ENCODE measurements around the gene SYNE4.

SYNE4 gene

DNA sequence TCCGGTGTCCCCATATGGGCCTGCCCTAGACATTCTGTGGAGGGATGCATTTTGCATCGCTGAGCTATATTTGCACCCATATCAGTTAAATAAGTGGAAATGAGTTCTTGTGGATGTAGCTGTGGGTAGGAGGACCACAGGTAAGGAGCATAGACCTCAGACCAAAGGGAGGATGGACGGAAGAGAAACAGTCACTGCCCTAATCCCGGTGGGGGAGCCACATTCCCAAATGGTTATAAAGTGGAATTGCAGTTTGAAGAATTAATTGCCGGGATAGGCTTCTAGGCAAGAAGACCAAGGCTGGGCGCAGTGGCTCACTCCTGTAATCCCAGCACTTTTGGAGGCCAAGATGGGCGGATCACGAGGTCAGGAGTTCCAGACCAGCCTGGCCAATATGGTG is 11.8 kb downstream of the SYNE4 start:
- H3K9ac ChIP-seq (ENCODE audit: low read length) = no peak overlapping the region
- H3K27me3 ChIP-seq (ENCODE audit: control insufficient read depth, insufficient read depth, low read length) = no peaks in the 10 kb centered on the region

DNA sequence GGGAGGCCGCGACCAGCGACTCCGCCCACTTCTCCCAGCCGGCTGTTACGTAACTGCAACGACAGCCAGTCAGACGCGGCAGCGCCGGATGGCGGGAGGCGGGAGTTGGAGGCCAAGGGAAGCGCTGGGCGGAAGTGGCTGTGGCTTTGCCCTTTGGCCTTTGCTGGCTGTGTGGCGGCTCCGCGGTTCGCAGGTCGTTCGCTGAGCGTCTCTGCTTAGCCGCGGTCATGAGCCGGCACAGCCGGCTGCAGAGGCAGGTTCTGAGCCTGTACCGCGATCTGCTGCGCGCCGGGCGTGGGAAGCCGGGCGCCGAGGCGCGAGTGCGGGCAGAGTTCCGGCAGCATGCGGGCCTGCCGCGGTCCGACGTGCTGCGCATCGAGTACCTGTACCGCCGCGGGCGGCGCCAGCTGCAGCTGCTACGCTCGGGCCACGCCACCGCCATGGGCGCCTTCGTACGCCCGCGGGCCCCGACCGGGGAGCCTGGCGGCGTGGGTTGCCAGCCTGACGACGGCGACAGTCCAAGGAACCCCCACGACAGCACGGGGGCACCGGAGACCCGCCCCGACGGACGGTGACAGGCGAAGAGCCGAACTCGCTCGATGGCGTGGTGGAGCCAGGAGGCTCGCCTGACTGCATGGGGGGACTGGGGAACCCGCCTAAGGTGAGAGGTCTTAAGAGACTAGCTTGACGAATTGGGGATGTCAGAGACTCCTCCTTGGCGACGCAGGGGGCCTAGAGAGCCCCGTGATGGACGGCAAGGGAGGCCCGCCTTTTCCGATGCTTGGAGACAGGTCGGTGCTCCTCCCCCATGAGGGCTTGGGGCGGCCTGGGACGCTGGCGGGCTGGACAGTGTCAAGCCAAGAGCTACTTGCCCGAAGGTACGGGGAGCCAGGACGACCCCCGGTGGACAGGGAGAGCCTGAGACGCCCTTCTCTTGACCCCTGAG is 13.3 kb downstream of the SYNE4 start, which contains the start of gene SDHAF1:
Gene SDHAF1, plus strand, starts transcription at position 141 of the 946 bp plus-strand sequence. Its CDS starts 87 bp downstream, at position 228.
- H3K27me3 ChIP-seq (ENCODE audit: control insufficient read depth, insufficient read depth, low read length) = peaks cover 6% of the 10 kb centered on the region; the same call in 1 of the 2 replicates
- H3K9me3 ChIP-seq (ENCODE audit: control insufficient read depth, insufficient read depth, low read depth, low read length) = no peaks in the 10 kb centered on the region
- no peak within 1 kb of the TSS for H3K27ac ChIP-seq (ENCODE audit: low read depth, low read length)
- H3K4me3 ChIP-seq (ENCODE audit: low read depth, low read length) = peak within 1 kb of the TSS; percentile 80
- 0 out of 2 replicates have a peak, but pooled peaks cover 3% of the 10 kb centered on the region for H3K36me3 ChIP-seq (ENCODE audit: control insufficient read depth, insufficient read depth, low read length)
- H3K9ac ChIP-seq (ENCODE audit: low read length) = peak within 1 kb of the TSS; percentile 75
- peaks cover 6% of the 10 kb centered on the region for H3K4me1 ChIP-seq (ENCODE audit: control insufficient read depth, insufficient read depth, low read length)

More for the DNA sequence above, 11.8 kb downstream of the SYNE4 start:
- Histone ChIP-seq H3K4me3 (ENCODE audit: low read depth, low read length) (no peak overlapping the region), H3K4me1 (ENCODE audit: control insufficient read depth, insufficient read depth, low read length) (peaks cover 6% of the 10 kb centered on the region), H3K27ac (ENCODE audit: low read depth, low read length) (no peak overlapping the region), H3K36me3 (ENCODE audit: control insufficient read depth, insufficient read depth, low read length) (peaks cover 12% of the 10 kb centered on the region; the same call in 1 of the 2 replicates), H3K9me3 (ENCODE audit: control insufficient read depth, insufficient read depth, low read depth, low read length) (no peaks in the 10 kb centered on the region)

DNA sequence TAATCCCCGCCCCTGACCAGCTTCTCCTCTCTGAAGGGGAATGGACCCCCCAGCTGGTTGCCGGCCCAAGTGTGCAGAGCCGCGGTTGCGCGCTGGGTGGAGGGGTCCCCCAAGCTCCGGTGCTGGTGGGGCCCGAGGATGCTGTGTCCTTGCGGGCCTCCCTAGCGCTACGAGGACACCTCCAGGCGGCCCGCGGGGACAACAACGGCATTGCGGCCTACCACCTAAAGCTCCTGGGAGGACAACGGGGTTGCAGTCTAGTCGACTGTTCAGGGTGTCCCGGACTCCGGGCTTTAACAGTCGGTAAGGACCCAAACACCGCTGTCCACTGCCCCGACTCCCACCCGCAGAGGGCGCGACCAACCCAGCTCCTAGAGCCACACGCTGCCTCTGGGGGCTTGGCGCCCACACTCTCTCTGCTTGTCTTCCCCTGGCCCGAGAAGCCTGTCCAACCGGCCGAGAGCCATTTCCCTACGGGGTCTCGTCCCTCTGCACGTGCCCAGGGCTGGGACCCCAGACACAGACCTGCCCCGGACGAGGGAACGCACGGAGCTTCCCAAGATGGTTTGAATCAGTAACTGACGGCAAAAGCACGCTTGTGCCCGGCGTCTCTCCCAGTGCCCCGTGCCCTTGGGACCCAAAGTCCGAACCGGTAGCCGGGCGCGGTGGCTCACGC is 14.6 kb downstream of the SYNE4 start:
- peaks cover 4% of the 10 kb centered on the region; the same call in 1 of the 2 replicates for H3K4me1 ChIP-seq (ENCODE audit: control insufficient read depth, insufficient read depth, low read length)
- no peaks in the 10 kb centered on the region for H3K9me3 ChIP-seq (ENCODE audit: control insufficient read depth, insufficient read depth, low read depth, low read length)
- no peaks in the 10 kb centered on the region for H3K36me3 ChIP-seq (ENCODE audit: control insufficient read depth, insufficient read depth, low read length)
- peaks cover 10% of the 10 kb centered on the region; the same call in 1 of the 2 replicates for H3K27me3 ChIP-seq (ENCODE audit: control insufficient read depth, insufficient read depth, low read length)
- no peak overlapping the region for H3K9ac ChIP-seq (ENCODE audit: low read length)
- H3K4me3 ChIP-seq (ENCODE audit: low read depth, low read length) = no peak overlapping the region
- H3K27ac ChIP-seq (ENCODE audit: low read depth, low read length) = no peak overlapping the region

DNA sequence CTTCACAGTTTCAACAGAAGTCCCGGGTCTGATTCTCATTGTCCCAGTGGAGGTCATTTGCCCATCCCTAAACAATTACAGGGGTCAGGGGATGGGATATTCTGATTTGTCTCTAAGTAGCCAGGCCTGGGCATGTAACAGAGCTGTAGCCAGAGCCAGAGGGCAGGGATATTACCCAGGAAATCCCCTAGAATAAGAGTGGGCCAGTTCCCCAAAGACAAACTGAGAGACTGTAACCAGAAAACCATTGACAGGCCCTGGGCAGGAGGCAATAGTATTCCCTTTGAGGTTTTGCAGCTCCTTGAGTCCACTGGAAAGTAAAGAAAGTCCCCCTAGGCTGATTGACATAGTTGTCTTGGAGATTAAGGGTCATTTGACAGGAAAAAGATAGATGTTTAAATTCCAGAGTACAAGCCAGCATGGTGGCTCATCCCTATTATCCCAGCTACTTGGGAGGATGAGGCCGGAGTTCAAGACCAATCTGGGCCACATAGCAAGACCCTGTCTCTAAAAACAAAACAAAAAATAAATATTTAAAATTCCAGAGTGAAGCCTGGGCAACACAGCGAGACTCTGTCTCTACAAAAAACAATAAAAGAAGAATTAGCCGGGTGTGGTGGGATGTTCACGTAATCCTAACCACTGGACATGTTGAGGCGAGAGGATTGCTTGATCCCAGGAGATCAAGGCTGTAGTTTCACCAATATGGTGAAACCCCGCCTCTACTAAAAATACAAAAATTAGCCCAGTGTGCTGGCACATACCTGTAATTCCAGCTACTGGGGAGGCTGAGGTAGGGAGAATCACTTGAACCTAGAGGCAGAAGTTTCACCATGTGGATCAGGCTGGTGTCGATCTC is 15.5 kb downstream of the SYNE4 start:
- Histone ChIP-seq H3K4me1 (ENCODE audit: control insufficient read depth, insufficient read depth, low read length) (peaks cover 4% of the 10 kb centered on the region; the same call in 1 of the 2 replicates), H3K4me3 (ENCODE audit: low read depth, low read length) (no peak overlapping the region), H3K9me3 (ENCODE audit: control insufficient read depth, insufficient read depth, low read depth, low read length) (peaks cover 5% of the 10 kb centered on the region; the same call in 1 of the 2 replicates), H3K27ac (ENCODE audit: low read depth, low read length) (no peak overlapping the region), H3K9ac (ENCODE audit: low read length) (no peak overlapping the region), H3K27me3 (ENCODE audit: control insufficient read depth, insufficient read depth, low read length) (peaks cover 12% of the 10 kb centered on the region; the same call in 1 of the 2 replicates), H3K36me3 (ENCODE audit: control insufficient read depth, insufficient read depth, low read length) (no peaks in the 10 kb centered on the region)

DNA sequence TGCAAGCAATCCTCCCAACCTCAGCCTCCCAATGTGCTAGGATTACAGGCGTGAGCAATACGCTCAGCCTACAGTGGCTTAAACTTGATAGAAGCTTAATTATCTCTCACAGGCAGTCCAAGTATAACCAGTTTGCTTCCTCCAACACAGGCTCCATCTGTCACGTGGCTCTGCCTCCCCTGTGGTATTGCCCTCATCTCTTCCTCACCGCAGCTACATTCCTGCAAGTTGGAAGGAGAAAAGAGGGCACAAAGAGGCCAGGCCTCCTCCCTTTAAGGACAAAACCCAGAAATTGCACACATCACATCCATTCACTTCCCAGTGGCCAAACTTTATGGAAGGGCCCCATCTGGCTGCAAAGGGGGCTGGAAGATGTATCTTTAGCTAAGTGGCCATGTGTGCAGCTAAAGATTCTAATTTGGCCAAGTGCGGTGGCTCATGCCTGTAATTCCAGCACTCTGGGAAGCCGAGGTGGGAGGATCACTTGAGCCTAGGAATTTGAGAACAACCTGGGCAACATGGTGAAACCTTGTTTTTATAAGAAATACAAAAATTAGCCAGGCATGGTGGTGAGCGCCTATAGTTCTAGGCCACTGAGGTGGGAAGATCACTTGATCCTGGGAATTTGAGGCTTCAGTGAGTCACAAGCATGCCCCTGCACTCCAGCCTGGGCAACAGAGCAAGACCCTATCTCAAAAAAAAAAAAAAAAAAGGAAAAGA is 16.7 kb downstream of the SYNE4 start:
- Histone ChIP-seq H3K9ac (ENCODE audit: low read length) (no peak overlapping the region), H3K4me3 (ENCODE audit: low read depth, low read length) (no peak overlapping the region), H3K9me3 (ENCODE audit: control insufficient read depth, insufficient read depth, low read depth, low read length) (peaks cover 5% of the 10 kb centered on the region; the same call in 1 of the 2 replicates), H3K27ac (ENCODE audit: low read depth, low read length) (no peak overlapping the region), H3K27me3 (ENCODE audit: control insufficient read depth, insufficient read depth, low read length) (peaks cover 15% of the 10 kb centered on the region; the same call in 1 of the 2 replicates), H3K4me1 (ENCODE audit: control insufficient read depth, insufficient read depth, low read length) (peaks cover 4% of the 10 kb centered on the region; the same call in 1 of the 2 replicates), H3K36me3 (ENCODE audit: control insufficient read depth, insufficient read depth, low read length) (no peaks in the 10 kb centered on the region)

DNA sequence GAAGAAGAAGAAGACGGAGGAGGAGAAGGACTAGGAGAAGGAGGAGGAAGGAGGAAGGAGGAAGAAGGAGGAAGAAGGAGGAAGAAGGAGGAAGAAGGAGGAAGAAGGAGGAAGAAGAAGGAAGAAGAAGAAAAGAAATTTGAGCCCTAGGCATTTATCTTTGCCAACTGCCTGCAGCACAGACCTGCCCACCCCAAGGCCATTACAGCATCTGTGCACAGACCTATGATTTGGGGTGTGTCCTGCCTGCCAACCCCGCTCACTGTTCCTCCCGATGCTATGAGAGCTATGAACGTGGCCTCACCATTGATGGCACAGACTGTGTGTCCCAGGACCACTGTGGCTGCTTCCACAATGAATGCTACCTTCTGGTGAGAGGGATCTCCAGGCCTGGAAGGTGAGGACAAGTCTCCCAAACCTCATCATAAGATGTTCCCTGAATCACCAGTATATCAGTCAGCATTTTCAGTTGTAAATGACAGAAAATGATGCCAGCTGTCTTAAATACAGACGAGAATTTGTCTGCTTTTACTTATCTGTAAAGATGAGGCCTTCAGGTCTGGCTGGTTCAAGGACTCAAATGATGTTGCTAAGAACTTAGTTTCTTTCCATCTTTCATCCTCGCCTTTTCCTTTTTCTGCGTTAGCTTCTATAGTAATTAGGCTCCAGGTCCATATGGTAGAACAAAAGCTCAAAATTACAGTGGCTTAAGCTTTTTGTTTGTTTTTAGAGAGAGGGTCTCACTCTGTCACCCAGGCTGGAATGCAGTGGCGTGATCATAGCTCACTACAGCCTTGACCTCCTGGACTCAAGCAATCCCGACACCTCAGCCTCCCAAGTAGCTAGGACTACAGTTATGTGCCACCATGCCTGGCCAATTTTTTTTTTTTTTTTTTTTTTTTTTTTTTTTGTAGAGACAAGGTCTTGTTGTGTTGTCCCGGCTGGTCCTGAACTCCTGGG is 17.6 kb downstream of the SYNE4 start:
- Histone ChIP-seq H3K4me3 (ENCODE audit: low read depth, low read length) (no peak overlapping the region), H3K27me3 (ENCODE audit: control insufficient read depth, insufficient read depth, low read length) (peaks cover 23% of the 10 kb centered on the region), H3K4me1 (ENCODE audit: control insufficient read depth, insufficient read depth, low read length) (peaks cover 4% of the 10 kb centered on the region; the same call in 1 of the 2 replicates), H3K9me3 (ENCODE audit: control insufficient read depth, insufficient read depth, low read depth, low read length) (peaks cover 5% of the 10 kb centered on the region; the same call in 1 of the 2 replicates), H3K27ac (ENCODE audit: low read depth, low read length) (no peak overlapping the region), H3K9ac (ENCODE audit: low read length) (no peak overlapping the region), H3K36me3 (ENCODE audit: control insufficient read depth, insufficient read depth, low read length) (no peaks in the 10 kb centered on the region)

DNA sequence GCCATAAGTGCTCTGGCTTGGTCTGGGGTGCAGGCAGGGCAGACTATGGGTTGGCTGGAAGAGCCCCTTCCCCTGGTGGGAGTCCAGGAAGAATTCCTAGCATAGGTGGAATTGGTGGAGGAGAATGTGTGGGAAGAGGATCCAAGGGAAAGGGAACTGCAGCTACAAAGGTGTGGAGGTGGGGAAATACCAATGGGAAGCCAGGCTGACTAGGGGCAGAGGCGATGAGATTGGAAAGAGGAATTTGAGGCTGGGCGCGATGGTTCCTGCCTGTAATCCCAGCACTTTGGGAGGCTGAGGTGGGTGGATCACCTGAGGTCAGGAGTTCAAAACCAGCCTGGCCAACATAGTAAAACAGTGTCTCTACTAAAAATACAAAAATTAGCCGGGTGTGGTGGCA is 18.5 kb downstream of the SYNE4 start:
- Histone ChIP-seq H3K36me3 (ENCODE audit: control insufficient read depth, insufficient read depth, low read length) (no peaks in the 10 kb centered on the region), H3K9ac (ENCODE audit: low read length) (no peak overlapping the region), H3K4me3 (ENCODE audit: low read depth, low read length) (no peak overlapping the region), H3K4me1 (ENCODE audit: control insufficient read depth, insufficient read depth, low read length) (peaks cover 4% of the 10 kb centered on the region; the same call in 1 of the 2 replicates), H3K27me3 (ENCODE audit: control insufficient read depth, insufficient read depth, low read length) (peaks cover 32% of the 10 kb centered on the region), H3K27ac (ENCODE audit: low read depth, low read length) (no peak overlapping the region), H3K9me3 (ENCODE audit: control insufficient read depth, insufficient read depth, low read depth, low read length) (peaks cover 5% of the 10 kb centered on the region; the same call in 1 of the 2 replicates)

DNA sequence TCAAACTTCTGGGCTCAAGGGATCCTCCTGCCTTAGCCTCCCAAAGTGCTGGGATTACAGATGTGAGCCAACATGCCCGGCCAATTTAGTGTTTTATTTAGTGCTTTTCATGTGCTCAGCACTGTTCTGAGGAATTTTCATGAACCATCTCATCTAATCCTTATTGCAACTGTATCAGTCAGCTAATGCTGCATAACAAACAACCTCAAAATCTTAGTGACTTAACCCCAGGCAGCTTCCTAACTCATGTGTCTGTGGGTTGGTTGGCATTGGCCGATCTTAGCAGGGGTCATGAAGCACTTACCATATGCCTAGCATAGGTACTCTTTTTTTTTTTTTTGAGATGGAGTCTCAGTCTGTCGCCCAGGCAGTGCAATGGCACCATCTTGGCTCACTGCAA is 19.8 kb downstream of the SYNE4 start:
- Histone ChIP-seq H3K27ac (ENCODE audit: low read depth, low read length) (no peak overlapping the region), H3K27me3 (ENCODE audit: control insufficient read depth, insufficient read depth, low read length) (peaks cover 46% of the 10 kb centered on the region), H3K4me1 (ENCODE audit: control insufficient read depth, insufficient read depth, low read length) (no peaks in the 10 kb centered on the region), H3K9ac (ENCODE audit: low read length) (no peak overlapping the region), H3K9me3 (ENCODE audit: control insufficient read depth, insufficient read depth, low read depth, low read length) (peaks cover 5% of the 10 kb centered on the region; the same call in 1 of the 2 replicates), H3K36me3 (ENCODE audit: control insufficient read depth, insufficient read depth, low read length) (no peaks in the 10 kb centered on the region), H3K4me3 (ENCODE audit: low read depth, low read length) (no peak overlapping the region)

DNA sequence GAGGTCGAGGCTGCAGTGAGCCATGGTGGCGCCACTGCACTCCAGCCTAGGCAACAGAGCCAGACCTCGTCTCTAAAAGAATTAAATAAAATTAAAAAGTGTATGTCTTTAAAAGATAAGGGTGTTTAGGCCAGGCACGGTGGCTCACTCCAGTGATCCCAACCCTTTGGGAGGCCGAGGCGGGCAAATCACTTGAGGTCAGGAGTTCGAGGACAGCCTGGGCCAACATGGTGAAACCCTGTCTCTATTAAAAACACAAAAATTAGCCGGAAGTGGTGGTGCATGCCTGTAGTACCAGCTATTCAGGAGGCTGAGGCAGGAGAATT is 21.1 kb downstream of the SYNE4 start:
- Histone ChIP-seq H3K4me1 (ENCODE audit: control insufficient read depth, insufficient read depth, low read length) (no peaks in the 10 kb centered on the region), H3K36me3 (ENCODE audit: control insufficient read depth, insufficient read depth, low read length) (no peaks in the 10 kb centered on the region), H3K9ac (ENCODE audit: low read length) (no peak overlapping the region), H3K27ac (ENCODE audit: low read depth, low read length) (no peak overlapping the region), H3K4me3 (ENCODE audit: low read depth, low read length) (peak overlapping the region; percentile 54), H3K27me3 (ENCODE audit: control insufficient read depth, insufficient read depth, low read length) (peaks cover 57% of the 10 kb centered on the region), H3K9me3 (ENCODE audit: control insufficient read depth, insufficient read depth, low read depth, low read length) (peaks cover 5% of the 10 kb centered on the region; the same call in 1 of the 2 replicates)
